ENCODE results near the gene LEPROT.

DNA sequence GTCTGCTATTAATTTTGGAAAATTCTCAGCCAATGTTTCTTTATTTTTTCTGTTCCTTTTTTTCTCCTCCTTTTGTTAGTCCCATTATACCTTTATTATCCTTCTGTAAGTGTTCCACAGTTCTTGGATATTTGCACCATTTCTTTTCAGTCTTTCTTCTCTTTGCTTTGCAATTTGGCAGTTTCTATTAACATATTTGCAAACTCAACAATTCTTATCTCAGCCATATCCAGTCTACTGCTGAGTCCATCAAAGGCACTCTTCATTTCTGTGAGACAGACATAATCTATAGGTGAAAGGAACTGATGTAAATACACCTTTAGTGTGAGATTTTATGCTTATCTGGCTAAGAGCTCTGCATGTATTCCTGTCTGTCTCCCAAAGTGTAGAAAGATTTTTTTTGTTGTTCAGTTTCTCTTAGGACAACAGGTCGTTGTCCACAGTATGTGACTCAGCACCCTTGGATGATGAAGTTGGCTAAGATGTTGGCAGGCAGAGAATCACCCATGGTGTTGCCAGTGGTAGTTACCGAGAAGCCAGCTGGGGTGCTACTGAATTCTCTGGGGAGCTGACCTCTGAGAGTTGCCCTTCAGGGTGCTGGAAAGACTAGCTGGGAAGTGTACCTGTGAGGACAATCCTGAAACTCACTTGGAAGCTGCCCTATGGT, 38.4 kb downstream of the LEPROT start:
- TF ChIP-seq, protein P1, sequence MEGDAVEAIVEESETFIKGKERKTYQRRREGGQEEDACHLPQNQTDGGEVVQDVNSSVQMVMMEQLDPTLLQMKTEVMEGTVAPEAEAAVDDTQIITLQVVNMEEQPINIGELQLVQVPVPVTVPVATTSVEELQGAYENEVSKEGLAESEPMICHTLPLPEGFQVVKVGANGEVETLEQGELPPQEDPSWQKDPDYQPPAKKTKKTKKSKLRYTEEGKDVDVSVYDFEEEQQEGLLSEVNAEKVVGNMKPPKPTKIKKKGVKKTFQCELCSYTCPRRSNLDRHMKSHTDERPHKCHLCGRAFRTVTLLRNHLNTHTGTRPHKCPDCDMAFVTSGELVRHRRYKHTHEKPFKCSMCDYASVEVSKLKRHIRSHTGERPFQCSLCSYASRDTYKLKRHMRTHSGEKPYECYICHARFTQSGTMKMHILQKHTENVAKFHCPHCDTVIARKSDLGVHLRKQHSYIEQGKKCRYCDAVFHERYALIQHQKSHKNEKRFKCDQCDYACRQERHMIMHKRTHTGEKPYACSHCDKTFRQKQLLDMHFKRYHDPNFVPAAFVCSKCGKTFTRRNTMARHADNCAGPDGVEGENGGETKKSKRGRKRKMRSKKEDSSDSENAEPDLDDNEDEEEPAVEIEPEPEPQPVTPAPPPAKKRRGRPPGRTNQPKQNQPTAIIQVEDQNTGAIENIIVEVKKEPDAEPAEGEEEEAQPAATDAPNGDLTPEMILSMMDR (IDR thresholded peaks at IDR 0.05): no peak
- TF ChIP-seq POLR2A (IDR thresholded peaks at IDR 0.05): no peak

Measured in uterus (tissue), 2 donors.